COR-L47 (cell line): ENCODE measurements around the gene IQCF2.
"Not testable (repeated sequence)": the region's sequence is repeated elsewhere in the genome, so short reads cannot be mapped to it uniquely, and the experiment has no call there.

Source experiments
- DNase-seq: peaks from one replicate; lab custom pipeline; 2025; lab: John Stamatoyannopoulos, UW

Gene IQCF2

DNA sequence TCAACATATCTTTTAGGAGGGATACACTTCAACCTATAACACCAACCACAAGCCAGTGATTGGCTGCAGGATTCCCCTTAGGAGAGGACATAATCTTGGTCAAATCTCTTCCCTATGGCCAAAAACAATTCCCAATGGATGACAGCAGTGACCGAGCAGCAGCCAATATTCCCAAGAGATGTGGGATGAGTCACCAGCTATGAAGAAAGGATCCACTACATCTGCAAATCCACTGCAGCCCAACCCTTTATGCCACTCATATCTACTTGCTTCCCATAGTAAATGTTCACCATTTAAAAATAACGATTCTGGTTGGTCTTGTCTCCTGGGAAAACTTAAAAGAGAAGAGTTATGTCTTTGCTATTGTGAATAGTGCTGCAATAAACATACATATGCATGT, 18.5 kb downstream of the IQCF2 start:
- DNase-seq, result no peak

DNA sequence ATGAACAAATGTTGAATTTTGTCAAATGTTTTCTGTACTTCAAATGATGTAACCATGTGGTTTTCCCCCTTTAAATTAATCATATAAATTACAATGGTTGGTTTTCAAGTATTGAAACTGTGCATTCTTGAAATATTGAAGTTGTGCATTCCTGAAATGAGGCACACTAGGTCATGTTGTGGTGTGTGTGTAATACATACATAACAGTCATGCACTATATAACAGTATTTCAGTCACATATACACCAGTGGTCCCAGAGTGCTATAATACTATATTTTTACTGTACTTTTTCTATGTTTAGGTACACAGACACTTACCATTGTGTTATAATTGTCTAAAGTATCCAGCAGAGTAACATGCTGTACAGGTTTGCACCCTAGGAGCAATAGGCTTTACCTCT, 25.0 kb downstream of the IQCF2 start:
- DNase-seq, result no peak

DNA sequence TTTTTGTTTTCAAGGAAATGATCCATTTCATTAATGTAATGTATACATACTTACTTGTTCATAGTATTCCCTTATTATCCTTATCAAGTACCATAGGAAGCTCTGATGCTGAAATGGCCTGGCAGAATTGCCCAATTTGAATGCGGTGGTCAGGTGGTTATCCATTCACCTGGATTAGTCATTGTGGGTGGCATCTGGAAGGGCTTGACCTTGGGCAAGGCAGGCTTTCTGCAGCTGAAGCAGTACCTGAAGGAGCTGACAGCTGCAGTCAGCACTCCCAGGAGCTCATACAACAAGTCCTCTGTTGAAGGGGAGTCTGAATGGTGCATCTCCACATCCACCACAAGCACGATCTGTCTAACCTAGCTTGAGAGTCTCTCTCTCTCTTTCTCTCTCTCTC, 26.2 kb downstream of the IQCF2 start:
- no peak for DNase-seq

DNA sequence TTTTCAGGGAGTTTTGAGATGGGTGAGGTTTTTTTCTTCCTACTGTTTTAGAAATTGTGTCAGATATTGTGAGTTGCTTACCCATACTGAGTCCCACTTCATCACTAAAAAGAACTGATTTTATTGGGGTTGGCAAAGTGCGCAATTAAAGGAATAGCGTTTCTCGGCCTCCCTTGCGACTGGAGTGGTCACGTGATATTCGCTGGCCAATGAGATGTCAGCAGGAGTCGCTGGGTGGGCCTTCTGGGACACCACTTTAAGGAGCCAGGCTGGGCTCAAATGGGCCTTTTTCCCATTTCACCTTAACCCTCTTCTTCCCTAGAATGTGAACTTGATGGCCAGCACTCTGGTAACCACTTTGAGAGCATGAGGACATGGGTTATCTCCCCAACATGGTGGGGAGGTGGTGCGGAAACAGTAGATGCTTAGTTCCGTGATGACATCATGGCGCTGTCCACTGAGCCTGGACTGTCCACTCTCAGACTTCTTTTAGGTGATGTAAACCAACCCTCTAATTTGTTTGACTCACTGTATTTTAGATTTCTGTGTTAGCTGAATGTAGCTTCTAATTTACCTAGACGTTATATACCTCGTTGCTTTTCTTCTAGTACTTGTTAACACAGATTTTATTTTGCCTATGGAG, 27.2 kb downstream of the IQCF2 start:
- no peak for DNase-seq

DNA sequence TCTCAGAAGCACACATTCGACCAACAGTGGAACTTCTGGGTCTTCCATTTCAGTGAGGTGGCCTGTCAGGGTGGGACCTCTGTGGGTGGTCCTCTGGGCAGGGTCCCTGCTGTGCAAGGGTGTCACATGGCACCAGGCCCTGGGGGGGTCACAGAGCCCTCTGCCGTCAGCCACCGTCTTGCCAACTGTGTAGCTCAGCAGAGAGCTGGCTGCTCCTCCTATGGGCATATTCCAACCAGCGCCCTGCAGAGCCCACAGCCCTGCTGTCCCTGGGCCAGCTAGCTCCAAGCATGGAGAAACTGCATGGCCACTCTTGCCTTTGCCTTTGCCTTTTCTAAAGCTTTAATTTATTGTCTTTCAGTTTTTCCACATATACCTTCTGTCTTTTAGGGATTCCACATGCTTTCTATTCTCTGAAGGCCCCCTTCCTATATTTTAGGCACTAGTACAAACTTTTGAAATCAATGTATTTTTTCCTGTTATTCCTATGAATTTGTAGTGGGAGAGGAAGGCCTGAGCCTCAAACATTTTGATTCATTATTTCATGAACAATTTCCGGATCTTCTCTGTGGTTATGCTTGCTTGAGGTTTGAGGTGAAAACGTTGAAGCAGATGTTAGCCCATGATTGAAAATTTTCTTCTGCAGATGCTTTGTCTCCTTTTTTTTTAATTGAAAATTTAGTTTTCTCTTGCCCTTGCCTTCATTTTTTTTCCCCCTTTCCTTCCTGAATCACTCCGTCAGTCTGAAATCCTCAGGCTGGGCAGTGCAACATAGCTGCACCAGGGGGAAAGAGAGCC, 30.0 kb downstream of the IQCF2 start:
- no peak for DNase-seq

DNA sequence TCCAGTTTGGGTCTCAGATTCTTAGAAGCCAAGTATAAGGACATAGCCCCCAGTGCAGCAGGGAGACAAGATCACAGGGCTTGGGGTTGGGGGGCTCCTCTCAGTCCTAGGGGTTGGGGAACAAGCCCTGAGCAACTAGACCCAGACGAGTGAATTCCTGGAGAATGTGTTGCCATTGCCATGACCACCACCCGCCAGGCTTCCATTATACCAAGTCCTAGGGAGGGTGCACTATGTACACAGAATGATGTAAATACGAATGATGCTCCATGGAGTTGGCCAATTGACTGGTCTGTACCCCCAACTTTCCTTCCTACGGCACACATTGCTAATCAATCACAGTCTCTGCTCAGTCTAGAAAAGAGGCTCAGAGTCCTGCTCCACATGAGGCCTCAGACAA, 33.0 kb downstream of the IQCF2 start:
- no peak for DNase-seq

DNA sequence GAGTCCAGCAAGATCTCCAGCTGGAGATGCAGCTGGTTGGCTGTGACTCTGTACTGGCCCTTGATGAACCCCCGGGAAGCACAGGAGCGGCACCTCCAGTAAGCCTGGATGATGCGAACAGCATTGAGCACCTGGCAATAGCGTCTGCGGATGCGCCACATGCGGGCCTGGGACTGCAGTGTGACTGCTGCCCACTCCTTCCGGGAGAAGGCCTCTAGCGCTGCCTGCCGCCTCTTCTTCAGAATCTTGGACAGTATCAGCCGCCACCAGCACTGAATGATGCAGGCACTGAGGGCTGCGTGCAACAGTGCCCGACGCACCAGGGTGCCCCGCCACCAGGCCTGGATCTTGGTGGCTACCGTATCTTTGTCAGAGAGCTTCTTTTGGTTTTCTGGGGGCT, 33.5 kb downstream of the IQCF2 start:
- DNase-seq, result no peak

DNA sequence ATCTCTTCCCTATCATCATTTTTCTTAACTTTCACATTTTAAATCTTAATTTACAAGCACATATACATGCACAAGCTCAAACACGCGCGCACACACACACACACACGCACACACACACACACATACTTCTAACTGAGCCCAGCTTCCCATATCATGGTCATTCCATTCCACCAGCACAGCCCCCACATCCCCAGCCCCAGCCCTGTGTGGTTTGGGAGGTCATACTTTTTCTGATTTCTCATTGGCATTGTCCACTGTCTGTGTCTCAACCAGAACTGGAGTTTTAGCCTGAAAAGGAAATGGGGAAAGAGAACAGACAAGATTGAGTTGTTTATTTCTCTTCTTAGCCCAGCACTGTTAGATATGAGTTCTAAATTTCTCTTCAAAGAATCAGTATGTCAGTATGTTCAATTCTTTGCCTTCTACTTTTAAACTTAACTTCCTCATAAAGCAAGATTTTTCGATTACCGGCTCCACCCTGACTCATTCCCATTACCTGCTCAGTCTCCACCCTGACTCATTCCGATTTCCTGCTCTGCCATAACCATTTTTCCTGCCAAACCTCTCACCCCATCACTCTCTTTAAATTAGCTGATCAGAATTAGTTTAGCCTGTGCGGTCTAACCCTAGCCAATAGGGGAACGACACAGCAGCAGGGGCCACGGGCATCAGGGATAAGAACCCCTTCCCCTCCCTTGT, 35.3 kb downstream of the IQCF2 start:
- DNase-seq, result no peak

DNA sequence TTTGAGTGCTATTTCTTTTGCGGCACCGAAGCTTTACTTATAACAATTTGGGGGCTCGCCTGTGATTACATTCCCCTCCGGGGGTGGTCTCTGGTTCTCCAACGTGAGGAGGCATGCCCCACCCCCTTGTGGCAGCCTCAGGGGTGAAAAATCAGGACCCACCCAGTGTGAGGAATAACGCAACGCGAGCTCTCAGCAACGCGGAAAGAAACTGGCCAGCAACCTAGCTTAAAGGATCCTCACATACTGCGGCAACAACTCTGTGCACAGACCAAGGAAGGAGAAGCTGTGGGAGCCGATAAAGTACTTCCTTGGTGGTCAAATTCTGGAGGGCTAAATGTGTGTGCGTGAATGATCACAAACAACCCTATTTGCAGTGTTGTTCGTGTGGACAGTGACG, 36.0 kb downstream of the IQCF2 start:
- no peak for DNase-seq

DNA sequence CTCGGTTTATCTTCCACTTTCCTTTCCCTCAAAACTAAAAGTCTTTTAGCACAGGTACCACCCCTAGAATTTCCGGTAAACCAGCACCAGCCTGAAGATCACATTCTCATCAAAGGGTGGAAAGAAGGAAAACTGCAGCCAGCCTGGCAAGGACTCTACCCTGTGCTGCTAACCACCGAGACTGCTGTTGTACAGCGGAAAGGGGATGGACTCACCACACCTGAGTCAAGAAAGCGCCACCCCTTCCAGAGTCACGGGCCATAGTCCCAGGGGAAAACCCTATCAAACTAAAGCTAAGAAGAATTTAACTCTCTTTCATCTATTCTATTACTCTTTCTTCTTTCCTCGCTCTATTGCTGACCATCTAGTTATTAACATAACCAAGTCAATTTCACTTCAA, 38.6 kb downstream of the IQCF2 start:
- not testable (repeated sequence) for DNase-seq

DNA sequence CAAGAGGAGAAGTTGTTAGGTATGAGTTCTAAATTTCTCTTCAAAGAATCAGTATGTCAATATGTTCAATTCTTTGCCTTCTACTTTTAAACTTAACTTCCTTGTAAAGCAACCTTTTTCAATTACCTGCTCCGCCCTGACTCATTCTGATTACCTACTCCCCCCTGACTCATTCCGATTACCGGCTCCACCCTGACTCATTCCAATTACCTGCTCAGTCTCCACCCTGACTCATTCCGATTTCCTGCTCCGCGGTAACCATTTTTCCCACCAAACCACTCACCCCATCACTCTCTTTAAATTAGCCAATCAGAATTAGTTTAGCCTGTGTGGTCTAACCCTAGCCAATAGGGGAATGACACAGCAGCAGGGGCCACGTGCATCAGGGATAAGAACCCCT, 40.9 kb downstream of the IQCF2 start:
- DNase-seq, result not testable (repeated sequence)

DNA sequence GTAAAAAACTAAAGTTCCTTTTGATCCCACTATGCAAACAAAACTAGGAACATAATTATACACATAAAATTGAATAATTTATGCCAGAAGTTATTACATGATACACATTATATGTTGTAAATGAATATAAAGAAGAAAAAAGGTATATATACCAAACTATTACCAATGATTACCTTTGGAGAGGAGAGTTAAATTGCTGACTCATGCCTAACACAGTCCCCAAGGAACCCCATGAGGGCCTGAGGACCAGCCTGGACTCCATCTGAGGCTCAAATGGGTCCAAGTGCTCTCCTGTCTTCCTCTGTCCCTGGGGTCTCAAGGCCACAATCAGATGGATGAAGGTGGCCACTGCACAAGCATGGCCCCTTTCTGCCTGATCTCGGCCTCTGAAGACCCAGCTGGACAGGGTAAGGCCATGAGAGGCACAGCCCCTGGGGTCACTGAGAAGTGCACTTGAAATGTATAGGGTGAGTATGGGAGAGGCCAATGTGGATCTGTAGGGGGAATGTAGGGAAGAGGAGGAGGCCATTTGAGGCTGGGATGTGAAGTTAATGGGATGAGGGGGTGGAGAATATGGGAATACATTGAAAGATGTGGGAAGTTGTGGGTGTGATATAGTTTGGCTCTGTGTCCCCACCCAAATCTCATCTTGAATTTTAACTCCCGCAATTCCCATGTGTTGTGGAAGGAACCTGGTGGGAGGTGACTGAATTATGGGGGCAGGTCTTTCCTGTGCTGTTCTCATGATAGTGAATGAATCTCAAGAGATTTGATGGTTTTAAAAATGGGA, 42.8 kb downstream of the IQCF2 start:
- no peak for DNase-seq

DNA sequence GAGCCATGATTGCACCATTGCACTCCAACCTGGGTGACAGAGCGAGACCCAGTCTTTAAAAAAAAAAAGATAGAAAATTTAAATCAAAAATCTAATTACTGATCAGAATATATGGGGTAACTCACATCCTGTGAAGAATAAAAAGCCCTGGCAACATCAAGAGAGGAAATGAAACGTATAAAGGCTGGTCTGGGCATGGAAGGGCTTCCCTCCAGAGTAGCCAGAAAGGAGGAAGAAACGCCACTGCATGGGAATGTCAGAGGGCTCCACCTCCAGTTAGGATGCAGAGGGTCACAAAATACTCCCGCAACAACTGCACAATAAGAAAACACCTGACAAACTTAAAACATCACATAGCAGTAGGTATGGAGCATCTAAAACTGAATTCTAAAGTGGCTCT, 46.6 kb downstream of the IQCF2 start:
- DNase-seq, result no peak
